GM19372 (cell line): Measurements from ENCODE around the gene CRYAB.
"Not testable (repeated sequence)": the region's sequence is repeated elsewhere in the genome, so short reads cannot be mapped to it uniquely, and the experiment has no call there.

ENCODE experiments used
- ATAC-seq: cut with Tn5 transposase; IDR thresholded peaks from one replicate; pipeline ENCODE4 v1.9.1; 2021; ENCODE audit warnings: mild to moderate bottlenecking, low read depth, moderate library complexity; ENCODE audit not compliant: unreplicated experiment

The CRYAB gene

GRCh38 chr11:111934306-111934705 is 22.7 kb upstream of the CRYAB start:
- no peak for ATAC-seq

GRCh38 chr11:111933872-111934271 is 22.3 kb upstream of the CRYAB start:
- ATAC-seq, result no peak

- ATAC-seq, result not testable (repeated sequence)
These were observed 21.6 kb upstream of the CRYAB start for GRCh38 chr11:111933176-111933575.

GRCh38 chr11:111932611-111932950 is 21.0 kb upstream of the CRYAB start:
- ATAC-seq, result no peak

GRCh38 chr11:111930472-111930871 is 18.9 kb upstream of the CRYAB start:
- no peak for ATAC-seq

GRCh38 chr11:111926505-111927391 is 15.2 kb upstream of the CRYAB start:
- ATAC-seq, result peak; percentile 87

- ATAC-seq, result no peak
These were observed 14.4 kb upstream of the CRYAB start for GRCh38 chr11:111925953-111926352.

- no peak for ATAC-seq
These were observed 12.4 kb upstream of the CRYAB start for GRCh38 chr11:111923951-111924350.

- no peak for ATAC-seq
These were observed 11.8 kb upstream of the CRYAB start for GRCh38 chr11:111923351-111923788.

- no peak for ATAC-seq
These were observed 11.2 kb upstream of the CRYAB start for GRCh38 chr11:111922803-111923202.

- no peak for ATAC-seq
These were observed 10.1 kb upstream of the CRYAB start for GRCh38 chr11:111921541-111922230.

- no peak for ATAC-seq
These were observed 9.3 kb upstream of the CRYAB start for GRCh38 chr11:111920908-111921307.

- ATAC-seq, result no peak
These were observed 7.1 kb upstream of the CRYAB start, which contains the start of gene C11orf52 for GRCh38 chr11:111918390-111919256. TSS of gene C11orf52 (plus strand) at chr11:111918913. CDS start at chr11:111918973, 60 bp downstream.

GRCh38 chr11:111917788-111918187 is 6.2 kb upstream of the CRYAB start:
- no peak for ATAC-seq

GRCh38 chr11:111917312-111917711 is 5.7 kb upstream of the CRYAB start:
- ATAC-seq, result no peak

- ATAC-seq, result no peak
These were observed 5.2 kb upstream of the CRYAB start for GRCh38 chr11:111916768-111917167.

GRCh38 chr11:111913997-111914396 is 2.4 kb upstream of the CRYAB start:
- ATAC-seq, result no peak

GRCh38 chr11:111913031-111913861 is 1.7 kb upstream of the CRYAB start:
- ATAC-seq, result no peak

- no peak for ATAC-seq
These were observed 965 bp upstream of the CRYAB start, which contains the start of gene HSPB2 for GRCh38 chr11:111912535-111912934. TSS of gene HSPB2 (plus strand) at chr11:111912734. CDS start at chr11:111912830, 96 bp downstream.
